ENCODE results near the gene OR52A5.
"Not testable (repeated sequence)": the region's sequence is repeated elsewhere in the genome, so short reads cannot be mapped to it uniquely, and the experiment has no call there.

OR52A5 gene

DNA sequence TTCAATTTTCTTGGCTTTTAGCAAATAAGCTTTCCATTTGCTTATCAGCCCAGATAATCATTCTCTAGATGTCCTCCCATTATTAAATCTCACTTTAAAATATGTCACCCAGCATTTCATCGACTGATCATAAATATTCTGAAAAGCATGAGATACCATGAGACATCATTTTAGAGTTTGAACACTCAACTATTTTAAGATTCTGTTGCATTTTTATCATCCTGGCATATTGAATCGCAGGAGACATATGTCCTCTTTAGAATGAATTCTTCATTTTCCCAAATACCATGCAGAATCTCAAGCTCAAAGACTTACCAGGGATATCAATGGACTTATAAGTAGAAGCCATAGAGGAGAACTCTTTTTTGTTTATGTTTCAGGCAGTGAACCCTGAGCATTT lies at the start of gene OR52A5:
Gene OR52A5 (minus strand): TSS at position 361 of the 400 bp plus-strand sequence. CDS start 5,714 bp downstream, outside the sequence.
- DNase-seq: no peak

- no peak for DNase-seq
These were observed 40.1 kb upstream of the OR52A5 start for GRCh38 chr11:5178046-5178837.

GRCh38 chr11:5174934-5175333 lies 36.8 kb upstream of the OR52A5 start:
- no peak for DNase-seq

DNA sequence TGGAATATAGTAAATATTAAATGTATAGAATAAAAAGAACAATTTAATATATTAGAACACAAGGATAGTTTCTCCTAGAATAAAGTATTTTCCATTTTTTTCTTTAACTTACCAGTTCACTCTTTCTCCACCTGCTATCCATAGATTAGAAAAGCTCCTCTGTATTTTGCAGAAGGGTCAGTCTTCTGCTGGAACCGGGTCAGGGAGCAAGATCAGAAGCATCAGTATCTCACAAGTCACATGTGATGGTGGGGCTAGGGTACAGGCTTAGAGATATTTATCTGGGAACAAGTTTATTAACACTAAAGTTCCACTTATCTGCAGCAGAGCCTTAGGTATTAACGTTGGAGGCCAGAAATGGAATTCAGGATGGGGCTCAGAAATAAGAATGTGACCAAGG lies 33.7 kb upstream of the OR52A5 start:
- DNase-seq: no peak

GRCh38 chr11:5165898-5166297 lies 27.7 kb upstream of the OR52A5 start:
- not testable (repeated sequence) for DNase-seq

DNA sequence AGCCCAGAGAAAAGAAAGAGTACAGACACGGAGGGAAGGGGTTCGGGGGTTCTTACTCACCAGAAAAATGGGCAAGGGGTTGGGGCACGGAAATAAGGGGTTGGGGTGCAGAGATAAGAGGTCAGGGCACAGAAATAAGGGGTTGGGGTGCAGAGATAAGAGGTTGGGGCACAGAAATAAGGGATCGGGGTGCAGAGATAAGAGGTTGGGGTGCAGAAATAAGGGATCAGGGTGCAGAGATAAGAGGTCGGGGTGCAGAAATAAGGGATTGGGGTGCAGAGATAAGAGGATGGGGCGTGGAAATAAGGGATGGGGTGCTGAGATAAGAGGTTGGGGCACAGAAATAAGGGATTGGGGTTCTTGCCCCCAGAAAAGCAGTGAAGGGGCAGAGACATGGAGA lies 26.7 kb upstream of the OR52A5 start:
- not testable (repeated sequence) for DNase-seq

DNA sequence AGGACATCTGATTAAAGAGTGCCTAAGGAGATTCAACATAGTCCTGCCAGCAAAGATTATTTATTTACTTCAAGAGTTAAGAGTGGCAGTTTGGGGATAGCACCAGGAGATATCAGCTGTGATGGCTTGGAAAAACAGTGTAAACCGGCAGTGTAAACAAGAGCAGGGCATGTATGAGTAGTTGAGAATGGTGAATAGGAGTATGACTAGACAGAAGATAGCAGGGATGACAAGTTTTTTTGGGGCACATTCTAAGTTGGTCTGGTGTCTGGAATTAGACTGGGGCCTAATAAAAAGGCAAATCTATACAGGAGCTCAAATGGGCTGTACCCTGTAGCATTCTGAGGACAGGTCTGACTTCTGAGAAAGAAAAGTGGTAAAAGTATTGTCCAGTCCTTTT lies 22.9 kb upstream of the OR52A5 start:
- DNase-seq: not testable (repeated sequence)

GRCh38 chr11:5160217-5160616 lies 22.1 kb upstream of the OR52A5 start:
- DNase-seq: not testable (repeated sequence)

GRCh38 chr11:5159806-5160205 lies 21.6 kb upstream of the OR52A5 start:
- DNase-seq: no peak

GRCh38 chr11:5154657-5155056 lies 16.5 kb upstream of the OR52A5 start, which contains the start of gene OR52A1:
OR52A1 (minus strand) TSS chr11:5154757; CDS start chr11:5152369, 2,388 bp downstream.
- DNase-seq: no peak

- DNase-seq: no peak
These were observed 15.6 kb upstream of the OR52A5 start for GRCh38 chr11:5153574-5154431.

- DNase-seq: no peak
These were observed 13.6 kb upstream of the OR52A5 start for GRCh38 chr11:5151713-5152153.

DNA sequence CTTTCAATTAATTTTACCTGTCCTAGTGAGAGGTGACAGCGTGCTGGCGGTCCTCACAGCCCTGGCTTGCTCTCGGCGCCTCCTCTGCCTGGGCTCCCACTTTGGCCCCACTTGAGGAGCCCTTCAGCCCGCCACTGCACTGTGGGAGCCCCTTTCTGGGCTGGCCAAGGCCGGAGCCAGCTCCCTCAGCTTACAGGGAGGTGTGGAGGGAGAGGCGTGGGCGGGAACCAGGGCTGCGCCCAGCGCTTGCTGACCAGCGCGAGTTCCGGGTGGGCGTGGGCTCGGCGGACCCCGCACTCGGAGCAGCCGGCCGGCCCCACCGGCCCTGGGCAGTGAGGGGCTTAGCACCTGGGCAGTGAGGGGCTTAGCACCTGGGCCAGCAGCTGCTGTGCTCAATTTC lies 6.0 kb upstream of the OR52A5 start:
- DNase-seq: not testable (repeated sequence)

GRCh38 chr11:5137014-5137413 lies 1.1 kb downstream of the OR52A5 start:
- DNase-seq: no peak

DNA sequence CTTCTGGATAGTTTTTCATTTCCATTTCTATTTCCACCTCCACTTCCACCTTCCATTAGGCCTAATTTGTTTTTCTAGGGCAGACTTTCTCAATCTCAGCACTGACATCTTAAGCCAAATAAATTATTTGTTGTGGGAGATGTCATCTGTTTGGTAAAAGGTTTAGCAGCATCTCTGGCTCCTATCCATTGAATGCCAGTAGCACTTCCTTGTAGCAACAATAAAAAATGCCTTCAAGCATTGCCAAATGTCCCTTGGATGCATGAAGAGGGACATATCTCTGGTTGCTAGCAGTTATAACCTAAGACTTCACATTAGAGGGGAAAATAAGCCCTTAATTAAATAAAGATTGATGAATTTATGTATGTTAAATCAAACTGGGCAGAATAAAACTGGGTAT lies 1.9 kb downstream of the OR52A5 start:
- DNase-seq: no peak

DNA sequence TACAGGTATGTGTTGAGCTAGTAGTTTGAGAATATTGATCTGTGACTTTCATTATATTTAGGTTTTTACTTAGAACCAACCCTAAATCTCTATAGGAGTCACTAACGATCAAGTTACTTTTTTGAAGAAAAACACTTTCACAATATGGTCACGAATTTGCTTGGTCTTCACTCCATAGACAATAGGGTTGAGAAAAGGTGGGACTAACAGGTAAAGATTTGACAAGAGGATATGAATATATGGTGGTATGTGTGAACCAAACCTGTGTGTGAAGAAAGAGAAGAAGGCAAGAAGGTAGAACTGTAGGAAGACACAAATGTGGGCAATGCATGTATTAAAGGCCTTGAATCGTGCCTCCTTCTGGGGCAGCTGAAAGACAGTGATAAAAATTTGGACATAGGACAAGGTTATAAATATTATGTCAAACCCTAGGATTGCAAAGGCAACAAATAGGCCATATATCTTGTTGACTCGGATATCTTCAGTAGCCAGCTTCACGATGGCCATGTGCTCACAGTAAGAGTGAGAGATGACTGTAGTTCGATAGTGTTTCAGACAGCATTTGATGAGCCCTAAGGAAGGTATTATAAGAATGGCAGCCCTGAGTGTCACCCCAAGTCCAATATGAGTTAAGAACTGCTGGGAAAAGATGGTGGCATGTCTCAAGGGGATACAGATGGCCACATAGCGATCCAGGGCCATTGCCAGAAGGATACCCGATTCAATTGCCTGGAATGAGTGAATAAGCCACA lies 6.4 kb downstream of the OR52A5 start:
- no peak for DNase-seq

- no peak for DNase-seq
These were observed 8.7 kb downstream of the OR52A5 start for GRCh38 chr11:5129457-5129877.

GRCh38 chr11:5124891-5125620 lies 13.1 kb downstream of the OR52A5 start:
- no peak for DNase-seq

- peak; percentile 75 for DNase-seq
These were observed 14.2 kb downstream of the OR52A5 start for GRCh38 chr11:5123802-5124521.

DNA sequence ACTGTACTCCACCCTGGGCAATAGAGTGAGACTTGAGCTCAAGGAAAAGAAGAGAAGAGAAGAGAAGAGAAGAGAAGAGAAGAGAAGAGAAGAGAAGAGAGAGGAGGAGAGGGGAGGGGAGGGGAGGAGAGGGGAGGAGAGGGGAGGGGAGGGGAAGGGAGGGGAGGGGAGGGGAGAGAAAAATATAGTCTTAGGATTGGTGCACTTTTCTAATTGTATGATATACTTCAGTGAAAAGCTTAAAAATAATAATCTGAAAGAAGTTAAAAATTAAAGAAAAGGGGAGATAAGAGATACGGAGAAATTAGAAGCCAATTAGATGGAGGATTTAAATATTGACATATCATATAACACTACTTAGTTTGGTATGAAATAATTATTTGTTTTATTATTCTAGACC lies 19.3 kb downstream of the OR52A5 start:
- DNase-seq: no peak

GRCh38 chr11:5117588-5117987 lies 20.6 kb downstream of the OR52A5 start:
- no peak for DNase-seq

DNA sequence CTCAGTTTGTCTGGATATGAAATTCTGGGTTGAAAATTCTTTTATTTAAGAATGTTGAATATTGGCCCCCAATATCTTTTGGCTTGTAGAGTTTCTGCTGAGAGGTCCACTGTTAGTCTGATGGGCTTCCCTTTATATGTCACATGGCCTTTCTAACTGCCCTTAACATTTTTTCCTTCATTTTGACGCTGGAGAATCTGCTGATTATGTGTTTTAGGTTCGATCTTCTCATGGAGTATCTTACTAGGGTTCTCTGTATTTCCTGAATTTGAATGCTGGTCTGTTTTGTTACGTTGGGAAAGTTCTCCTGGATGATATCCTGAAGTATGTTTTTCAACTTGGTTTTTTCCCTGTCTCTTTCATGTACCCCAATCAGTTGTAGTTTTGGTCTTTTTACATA lies 22.8 kb downstream of the OR52A5 start:
- no peak for DNase-seq
